ENCODE data around the gene DCTN5. TPM values are rescaled to one million over a fixed set of nuclear protein-coding genes. Genes with fewer than 3 reads are reported as not detected.

The DCTN5 gene
- total and polyA plus RNA-seq, 9 donors, result 9.2 to 64.6 (median 34.6) TPM

- no peaks in the 10 kb centered on the region for H3K4me1 ChIP-seq (ENCODE audit: insufficient read depth)
- no peak overlapping the region for H3K4me3 ChIP-seq
- H3K27ac ChIP-seq, result no peak overlapping the region
- DNase-seq, result no peak
- H3K36me3 ChIP-seq, result peaks cover 3% of the 10 kb centered on the region
- no peaks in the 10 kb centered on the region for H3K27me3 ChIP-seq
- intact Hi-C loops (cut with DNase I), result no loop called here
- no peaks in the 10 kb centered on the region for H3K9me3 ChIP-seq
- TF ChIP-seq EP300 (IDR thresholded peaks at IDR 0.05) (no peak), POLR2A (IDR thresholded peaks at IDR 0.05) (no peak)
- TF ChIP-seq, protein P1, sequence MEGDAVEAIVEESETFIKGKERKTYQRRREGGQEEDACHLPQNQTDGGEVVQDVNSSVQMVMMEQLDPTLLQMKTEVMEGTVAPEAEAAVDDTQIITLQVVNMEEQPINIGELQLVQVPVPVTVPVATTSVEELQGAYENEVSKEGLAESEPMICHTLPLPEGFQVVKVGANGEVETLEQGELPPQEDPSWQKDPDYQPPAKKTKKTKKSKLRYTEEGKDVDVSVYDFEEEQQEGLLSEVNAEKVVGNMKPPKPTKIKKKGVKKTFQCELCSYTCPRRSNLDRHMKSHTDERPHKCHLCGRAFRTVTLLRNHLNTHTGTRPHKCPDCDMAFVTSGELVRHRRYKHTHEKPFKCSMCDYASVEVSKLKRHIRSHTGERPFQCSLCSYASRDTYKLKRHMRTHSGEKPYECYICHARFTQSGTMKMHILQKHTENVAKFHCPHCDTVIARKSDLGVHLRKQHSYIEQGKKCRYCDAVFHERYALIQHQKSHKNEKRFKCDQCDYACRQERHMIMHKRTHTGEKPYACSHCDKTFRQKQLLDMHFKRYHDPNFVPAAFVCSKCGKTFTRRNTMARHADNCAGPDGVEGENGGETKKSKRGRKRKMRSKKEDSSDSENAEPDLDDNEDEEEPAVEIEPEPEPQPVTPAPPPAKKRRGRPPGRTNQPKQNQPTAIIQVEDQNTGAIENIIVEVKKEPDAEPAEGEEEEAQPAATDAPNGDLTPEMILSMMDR (IDR thresholded peaks at IDR 0.05), result no peak
- whole genome bisulfite sequencing, 3 donors, result 96 to 97% (median 96%) methylated on average over 16 of the region's 16 CpGs
Observed at GRCh38 chr16:23687034-23687808, 46.0 kb downstream of the DCTN5 start.

- H3K27ac ChIP-seq, result no peak overlapping the region
- 94 to 96% (median 94%) methylated on average over 36 of the region's 36 CpGs for WGBS, 3 donors
- TF ChIP-seq POLR2A (IDR thresholded peaks at IDR 0.05) (no peak), EP300 (IDR thresholded peaks at IDR 0.05) (no peak)
- TF ChIP-seq, protein P1 (IDR thresholded peaks at IDR 0.05), result no peak
Observed at GRCh38 chr16:23689442-23690187, 48.3 kb downstream of the DCTN5 start.

DNA sequence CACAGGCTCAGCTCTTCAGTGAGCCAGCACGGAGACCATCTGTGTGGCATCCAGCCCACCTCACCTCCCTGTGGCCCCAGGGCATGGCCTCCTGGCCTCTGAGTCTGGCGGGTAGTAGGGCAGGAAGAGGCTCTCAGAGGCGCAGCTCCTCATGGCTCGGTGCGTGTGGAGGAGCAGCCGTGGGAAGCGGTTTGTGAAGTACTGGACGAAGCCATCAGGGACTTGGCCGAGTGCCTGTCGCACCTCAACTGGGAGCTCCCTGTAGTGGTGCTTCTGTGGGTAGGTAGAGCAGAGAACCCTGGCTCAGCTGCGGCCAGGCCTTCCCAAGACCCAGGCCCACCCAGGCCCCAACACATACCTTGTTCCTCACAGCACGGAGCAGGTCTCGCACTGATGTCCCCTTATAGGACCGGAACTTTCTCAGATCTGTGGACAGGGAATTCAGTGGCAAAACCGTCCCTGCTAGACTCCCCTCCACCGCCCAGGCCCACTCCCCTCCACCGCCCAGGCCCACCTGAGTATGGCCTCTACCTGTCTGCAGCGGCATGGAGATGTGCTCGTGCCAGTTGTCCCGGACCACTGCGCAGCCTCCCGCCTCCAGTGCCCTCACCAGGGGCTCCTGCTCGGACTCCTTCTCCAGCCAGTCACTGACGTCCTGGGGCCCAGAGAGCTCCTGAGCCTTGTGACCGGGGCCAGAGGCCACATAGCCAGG, 49.7 kb downstream of the DCTN5 start:
- DNase-seq, result no peak
- H3K27me3 ChIP-seq, result no peaks in the 10 kb centered on the region

More at GRCh38 chr16:23689442-23690187, 48.3 kb downstream of the DCTN5 start:
- H3K36me3 ChIP-seq, result peaks cover 3% of the 10 kb centered on the region
- H3K4me3 ChIP-seq, result no peak overlapping the region
- intact Hi-C loops (cut with DNase I), result no loop called here
- no peaks in the 10 kb centered on the region for H3K27me3 ChIP-seq
- no peaks in the 10 kb centered on the region for H3K9me3 ChIP-seq
- DNase-seq, result no peak
- H3K4me1 ChIP-seq (ENCODE audit: insufficient read depth), result no peaks in the 10 kb centered on the region

More for the DNA sequence above, 49.7 kb downstream of the DCTN5 start:
- H3K36me3 ChIP-seq, result peaks cover 3% of the 10 kb centered on the region
- no peaks in the 10 kb centered on the region for H3K9me3 ChIP-seq
- no peak for TF ChIP-seq POLR2A (IDR thresholded peaks at IDR 0.05)
- TF ChIP-seq, protein P1 (IDR thresholded peaks at IDR 0.05), result no peak
- no peak for TF ChIP-seq EP300 (IDR thresholded peaks at IDR 0.05)
- WGBS, 3 donors, result 91 to 94% (median 94%) methylated on average over 25 of the region's 25 CpGs
- H3K4me1 ChIP-seq (ENCODE audit: insufficient read depth), result no peaks in the 10 kb centered on the region
- intact Hi-C loops (cut with DNase I), result no loop called here
- H3K27ac ChIP-seq, result no peak overlapping the region
- H3K4me3 ChIP-seq, result no peak overlapping the region
